Ovary (tissue), 9 donors: ENCODE results near the gene GPSM1. TPM values are rescaled to one million over a fixed set of nuclear protein-coding genes. Genes with fewer than 3 reads are reported as not detected.

Experiments used
- DNase-seq, 5 donors: peaks; one replicate each; pipeline ENCODE4 v3.0.0-alpha.2; 2019 to 2020
- H3K27ac ChIP-seq, 2 donors: fragments of 200-600 bp; one replicate each; pipeline versions ENCODE4 v1.5.1 to v1.8.0; 2019 to 2022
- H3K27me3 ChIP-seq: fragments of 200-600 bp; one replicate; pipeline ENCODE4 v1.8.0; 2022
- H3K36me3 ChIP-seq: fragments of 200-600 bp; sonication (generic); one replicate; pipeline ENCODE4 v1.5.1; 2019
- H3K4me1 ChIP-seq: one replicate; pipeline ENCODE4 v1.8.1; 2013; ENCODE audit warnings: mild to moderate bottlenecking, moderate library complexity; ENCODE audit not compliant: insufficient read depth
- H3K4me3 ChIP-seq: fragments of 200-600 bp; sonication (generic); one replicate; pipeline ENCODE4 v1.5.1; 2017
- H3K9me3 ChIP-seq, 2 donors: fragments of 200-600 bp in 1 of 2; sonication (generic) in 1 of 2; one replicate each; pipeline versions ENCODE4 v1.5.1 to v1.8.1; 2013 to 2019; ENCODE audit warnings: mild to moderate bottlenecking in 1 of 2, moderate library complexity in 1 of 2
- EP300 ChIP-seq: sonication (generic); formaldehyde crosslinking; IDR thresholded peaks from one replicate; pipeline ENCODE4 v1.6.1; 2017; ENCODE audit warnings: antibody characterized with exemption
- POLR2A ChIP-seq: fragments of 450-650 bp; IDR thresholded peaks from one replicate; pipeline ENCODE4 v1.6.1; 2017; ENCODE audit warnings: antibody characterized with exemption, mild to moderate bottlenecking, moderate library complexity
- WGBS, 3 donors: extraction: QIAGEN DNeasy Blood & Tissue Kit in 1 of 3; methylation state at CpG; one replicate each; pipeline versions ENCODE4 v1.1.5 to v1.1.7; 2013 to 2017; 5-methylcytosine and 5-hydroxymethylcytosine counted together
- intact Hi-C, 4 donors: fragments of 100-400 bp; cut with DNase I; formaldehyde crosslinking; loops; one replicate each; pipeline versions ENCODE4 v1.11.0 to v1.15.1; 2022 to 2023
- polyA plus RNA-seq, 2 donors: library from polyadenylated mRNA; stranded (reverse); fragments of 200-250 nt in 1 of 2; fragments of 350-450 nt in 1 of 2; fragmentation: Illumina TruSeq in 1 of 2; extraction: RNeasy Lipid Tissue Mini Kit (QIAGEN cat#74804) in 1 of 2; gene quantifications; one replicate each; pipeline ENCODE4 v1.2.3, GENCODE V29; 2013 to 2014
- total RNA-seq, 7 donors: library from RNA; depleted of rRNA in 2 of 7; stranded (reverse); fragments of >200 nt in 2 of 7; fragmentation: NEBNext Ultra II Directional in 3 of 7; extraction: Animal tissue kit (Norgen Biotek cat#: 25700) in 3 of 7; gene quantifications; one replicate each; pipeline versions ENCODE4 v1.1.0 to v1.2.4, GENCODE V29; 2016 to 2023
- TF ChIP-seq, protein P1 (sequence below), 3 donors: fragments of 450-650 bp in 2 of 3; fragments of 200-600 bp in 1 of 3; IDR thresholded peaks; one replicate each; pipeline versions ENCODE4 v1.5.1 to v1.8.0; 2016 to 2022; ENCODE audit warnings: antibody characterized with exemption in 3 of 3, mild to moderate bottlenecking in 1 of 3
- donor health status: DM: no; HTN: no; CAD: no; lungs with moderate emphysema.
- donor health status: DM: no; HTN: no; CAD: no.
- donor health status: Bipolar disorder and iron deficiency.
- donor health status: DM: yes; HTN: yes; CAD: no.
- donor health status: DM: no; HTN: no; CAD: no.
- donor health status: DM: yes; HTN: yes; CAD: no.

The GPSM1 gene
- total and polyA plus RNA-seq, 9 donors: 0.57 to 65.4 (median 36.3) TPM

DNA sequence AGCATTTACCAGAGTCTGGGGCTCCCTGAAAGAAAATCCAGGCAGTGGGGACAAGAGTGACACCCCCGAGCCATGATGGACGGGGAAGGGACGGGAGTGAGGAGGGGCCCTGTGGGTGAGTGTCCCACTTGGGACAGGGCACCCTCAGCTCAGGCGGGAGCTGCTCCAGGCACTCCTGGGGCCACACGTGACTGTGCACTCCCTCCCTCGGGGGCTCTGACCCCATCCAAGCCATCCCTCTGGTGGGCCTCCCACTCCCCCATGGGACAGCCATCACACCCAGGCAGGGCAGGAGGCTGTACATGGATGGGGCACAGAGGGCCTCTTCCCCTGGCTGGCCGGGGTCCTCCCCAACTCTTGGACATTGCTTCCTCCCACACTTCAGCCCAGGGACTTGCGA, 49.1 kb downstream of the GPSM1 start:
- no peak overlapping the region for H3K4me3 ChIP-seq
- intact Hi-C loops: no loop called here
- no peaks in the 10 kb centered on the region for H3K9me3 ChIP-seq
- whole genome bisulfite sequencing, 3 donors: 66 to 77% (median 70%) methylated on average over 8 of the region's 8 CpGs
- no peaks in the 10 kb centered on the region for H3K36me3 ChIP-seq
- no peaks in the 10 kb centered on the region for H3K4me1 ChIP-seq
- TF ChIP-seq EP300 (no peak), POLR2A (no peak)
- TF ChIP-seq, protein P1, sequence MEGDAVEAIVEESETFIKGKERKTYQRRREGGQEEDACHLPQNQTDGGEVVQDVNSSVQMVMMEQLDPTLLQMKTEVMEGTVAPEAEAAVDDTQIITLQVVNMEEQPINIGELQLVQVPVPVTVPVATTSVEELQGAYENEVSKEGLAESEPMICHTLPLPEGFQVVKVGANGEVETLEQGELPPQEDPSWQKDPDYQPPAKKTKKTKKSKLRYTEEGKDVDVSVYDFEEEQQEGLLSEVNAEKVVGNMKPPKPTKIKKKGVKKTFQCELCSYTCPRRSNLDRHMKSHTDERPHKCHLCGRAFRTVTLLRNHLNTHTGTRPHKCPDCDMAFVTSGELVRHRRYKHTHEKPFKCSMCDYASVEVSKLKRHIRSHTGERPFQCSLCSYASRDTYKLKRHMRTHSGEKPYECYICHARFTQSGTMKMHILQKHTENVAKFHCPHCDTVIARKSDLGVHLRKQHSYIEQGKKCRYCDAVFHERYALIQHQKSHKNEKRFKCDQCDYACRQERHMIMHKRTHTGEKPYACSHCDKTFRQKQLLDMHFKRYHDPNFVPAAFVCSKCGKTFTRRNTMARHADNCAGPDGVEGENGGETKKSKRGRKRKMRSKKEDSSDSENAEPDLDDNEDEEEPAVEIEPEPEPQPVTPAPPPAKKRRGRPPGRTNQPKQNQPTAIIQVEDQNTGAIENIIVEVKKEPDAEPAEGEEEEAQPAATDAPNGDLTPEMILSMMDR (IDR thresholded peaks at IDR 0.05): no peak
- H3K27ac ChIP-seq: no peak overlapping the region
- no peaks in the 10 kb centered on the region for H3K27me3 ChIP-seq
- no peak for DNase-seq

DNA sequence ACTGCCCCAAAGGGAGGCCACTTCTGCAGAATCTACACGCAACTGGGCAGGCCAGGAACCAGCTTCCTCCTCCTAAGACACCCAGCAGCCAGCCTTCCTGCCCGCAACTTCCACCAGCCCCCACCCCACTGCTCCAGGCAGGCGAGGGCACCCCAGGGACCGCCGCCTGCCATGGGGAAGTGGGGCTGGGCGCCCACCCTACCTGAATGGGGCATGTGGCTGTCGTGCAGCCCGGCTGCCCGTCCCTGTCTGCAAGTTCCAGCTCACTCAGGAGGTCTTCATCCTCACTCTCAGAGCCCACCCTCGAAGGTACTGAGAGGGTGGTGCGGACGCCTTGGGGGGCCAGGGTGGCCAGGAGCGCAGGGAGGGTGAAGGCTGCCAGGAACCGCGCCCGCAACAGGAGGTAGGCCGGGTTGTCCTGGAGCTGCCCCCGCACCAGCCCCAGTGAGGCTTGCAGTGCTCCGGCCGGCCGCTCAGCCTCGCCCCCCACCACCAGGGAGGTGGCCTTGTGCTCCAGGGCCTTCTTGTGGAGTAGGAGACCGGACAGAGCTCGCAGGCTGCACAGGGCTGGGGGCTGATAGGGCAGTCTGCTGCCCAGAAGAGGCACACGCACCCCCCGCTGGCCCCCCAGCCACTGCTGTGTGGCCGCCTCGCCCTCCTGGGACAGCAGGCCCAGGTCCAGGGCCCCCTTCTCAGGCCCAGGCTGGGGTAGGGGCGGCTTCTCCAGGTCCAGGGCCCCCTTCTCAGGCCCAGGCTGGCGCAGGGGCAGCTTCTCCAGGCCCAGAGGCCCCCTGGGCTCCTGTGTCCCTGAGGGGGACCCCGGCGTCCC, 50.2 kb downstream of the GPSM1 start:
- no peak for TF ChIP-seq POLR2A
- TF ChIP-seq, protein P1 (IDR thresholded peaks at IDR 0.05): no peak
- TF ChIP-seq EP300: no peak
- no peak for DNase-seq
- intact Hi-C loops: no loop called here
- Histone ChIP-seq H3K27ac (no peak overlapping the region), H3K4me3 (no peak overlapping the region), H3K36me3 (no peaks in the 10 kb centered on the region), H3K9me3 (no peaks in the 10 kb centered on the region), H3K4me1 (no peaks in the 10 kb centered on the region), H3K27me3 (no peaks in the 10 kb centered on the region)
- 84 to 87% (median 86%) methylated on average over 32 of the region's 32 CpGs for WGBS, 3 donors

DNA sequence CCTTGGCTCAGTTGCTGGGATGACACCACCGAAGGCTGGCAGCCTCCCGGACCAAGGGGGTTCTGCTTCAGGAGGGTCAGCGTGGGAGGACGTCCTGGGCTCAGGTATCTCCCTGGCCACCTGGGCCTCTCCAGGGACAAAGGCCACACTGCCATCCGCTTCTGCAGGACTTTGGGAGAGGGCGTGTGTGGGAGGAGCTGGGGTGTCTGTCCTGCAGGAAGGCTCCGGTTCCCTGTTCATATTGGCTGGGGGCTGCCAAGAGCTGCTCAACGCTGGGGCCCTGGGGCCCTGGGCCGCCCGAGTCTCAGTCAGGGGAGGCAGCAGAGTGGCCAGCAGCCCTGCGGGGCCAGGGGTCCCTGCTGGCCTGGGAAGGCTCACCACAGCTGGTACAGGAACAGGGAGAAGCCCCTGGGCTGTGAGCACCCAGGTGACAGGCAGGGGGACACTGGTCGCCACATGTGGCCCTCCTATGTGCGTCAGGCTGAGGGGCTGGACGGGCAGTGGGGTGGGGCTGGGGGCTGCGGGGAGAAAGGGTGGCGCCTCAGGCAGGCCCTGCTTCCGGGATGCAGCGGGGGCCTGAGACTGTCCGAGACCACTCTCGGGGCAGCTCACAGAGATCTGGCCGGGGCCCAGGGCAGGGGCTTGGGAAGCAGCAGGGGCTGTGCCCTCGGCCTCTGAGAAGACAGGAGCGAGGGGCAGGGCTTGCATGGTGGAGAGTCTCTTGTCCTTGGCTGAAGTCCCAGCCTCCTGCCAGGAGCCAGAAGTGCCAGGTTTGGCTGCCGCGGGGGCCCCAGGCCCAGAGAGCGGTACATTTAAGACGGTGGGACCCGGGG, 51.0 kb downstream of the GPSM1 start:
- H3K27me3 ChIP-seq: no peaks in the 10 kb centered on the region
- no peaks in the 10 kb centered on the region for H3K36me3 ChIP-seq
- no peak overlapping the region for H3K27ac ChIP-seq
- no peak overlapping the region for H3K4me3 ChIP-seq
- intact Hi-C loops: no loop called here
- TF ChIP-seq, protein P1 (IDR thresholded peaks at IDR 0.05): no peak
- no peak for TF ChIP-seq EP300
- TF ChIP-seq POLR2A: no peak
- 77 to 78% (median 78%) methylated on average over 28 of the region's 28 CpGs for WGBS, 3 donors
- no peaks in the 10 kb centered on the region for H3K9me3 ChIP-seq
- DNase-seq: no peak
- H3K4me1 ChIP-seq: no peaks in the 10 kb centered on the region

DNA sequence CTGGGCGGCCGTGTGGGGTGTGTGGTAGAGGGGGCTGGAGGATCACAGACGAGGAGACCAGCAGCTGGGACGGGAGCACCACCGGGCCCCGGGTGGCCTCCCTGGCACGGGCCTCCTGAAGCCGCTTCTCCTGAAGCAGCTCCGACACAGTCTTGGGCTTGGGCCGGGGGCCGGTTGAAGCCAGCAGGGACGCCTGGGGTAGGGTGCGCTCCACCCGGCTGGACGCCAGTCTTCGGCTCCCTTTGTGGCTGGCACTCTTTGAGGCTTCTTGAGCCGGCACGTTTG, 51.6 kb downstream of the GPSM1 start:
- Histone ChIP-seq H3K4me3 (no peak overlapping the region), H3K9me3 (no peaks in the 10 kb centered on the region), H3K27me3 (no peaks in the 10 kb centered on the region), H3K4me1 (no peaks in the 10 kb centered on the region), H3K27ac (no peak overlapping the region), H3K36me3 (no peaks in the 10 kb centered on the region)
- 83 to 85% (median 83%) methylated on average over 17 to 18 of the region's 18 CpGs for WGBS, 3 donors
- TF ChIP-seq POLR2A: no peak
- TF ChIP-seq, protein P1 (IDR thresholded peaks at IDR 0.05): no peak
- no peak for TF ChIP-seq EP300
- intact Hi-C loops: no loop called here
- DNase-seq: no peak
